Measurements from ENCODE around the gene DGKE. TPM values are rescaled to one million over a fixed set of nuclear protein-coding genes. Genes with fewer than 3 reads are reported as not detected.

Gene DGKE
- total and polyA plus RNA-seq, 2 donors (not counting 3 experiments of a cell fraction or from before 2014, with no cell fraction given) = 4.9 to 22.9 TPM

DNA sequence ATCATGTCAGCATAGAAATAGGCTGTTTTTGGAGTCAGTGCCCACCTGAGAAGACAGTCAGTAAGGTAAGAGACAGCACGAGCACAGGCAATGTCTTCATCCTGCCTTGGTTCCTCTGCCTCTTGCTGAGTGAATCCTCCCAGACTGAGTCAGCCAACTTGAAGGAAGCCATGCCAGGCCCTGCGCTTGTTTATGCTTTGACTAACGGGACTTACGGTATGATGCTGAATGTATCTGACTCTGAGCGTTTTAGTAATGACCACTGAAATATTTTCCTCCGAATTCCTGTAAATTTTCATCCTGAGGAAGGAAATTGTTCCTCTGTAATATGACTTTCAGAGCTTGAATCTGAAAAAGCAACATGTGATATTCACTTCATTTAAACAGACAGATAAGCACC is 18.2 kb upstream of the DGKE start:
- CTCF ChIA-PET = interaction anchor here (0.8 to 1.7 kb wide), 7 partner anchors 9 to 316 kb away, joined by 3 to 7 read pairs (median 4); no protein-coding TSS in a partner anchor
- no peaks in the 10 kb centered on the region for H3K9me1 ChIP-seq (replicated peaks; ENCODE audit: control insufficient read depth, extremely low read depth, insufficient read depth, low read length)
- peak; percentile 59 for FAIRE-seq

DNA sequence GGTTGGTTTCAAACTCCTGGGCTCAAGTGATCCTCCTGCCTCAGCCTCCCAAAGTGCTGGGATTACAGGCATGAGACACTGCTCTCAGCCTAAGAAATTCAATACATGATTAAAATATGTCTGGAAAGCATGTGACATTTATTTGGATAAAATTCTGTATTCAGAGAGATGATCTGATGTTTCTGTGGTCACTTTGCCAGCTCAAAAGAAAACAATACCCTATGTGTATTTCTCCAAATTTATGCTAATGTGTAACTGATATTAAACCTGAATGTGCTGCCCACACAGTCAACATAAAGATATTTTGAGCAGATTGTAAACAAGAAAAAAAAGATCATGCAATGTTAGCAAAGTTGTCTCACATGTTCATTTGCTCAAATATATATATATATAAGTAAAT is 16.9 kb upstream of the DGKE start:
- intact Hi-C loops (cut with micrococcal nuclease) = no loop called here

More for the DNA sequence above, 18.2 kb upstream of the DGKE start:
- DNase-seq (ENCODE audit: low read depth, low spot score) = peak; percentile 51
- H2AFZ ChIP-seq (ENCODE audit: low read depth, low read length) = peak overlapping the region; percentile 29
- H3K27me3 ChIP-seq (ENCODE audit: control insufficient read depth in 2 of 2, insufficient read depth in 2 of 2, low read length in 2 of 2) = no peaks in the 10 kb centered on the region
- no peaks in the 10 kb centered on the region for H4K20me1 ChIP-seq (replicated peaks; ENCODE audit: control insufficient read depth, extremely low read depth, insufficient read depth, low read length)
- BruUV-seq (replicated peaks) = no TSS peak
- no peak overlapping the region for H3K27ac ChIP-seq (ENCODE audit: insufficient read depth, low read depth, low read length)
- peak overlapping the region; percentile 17 for H3K4me2 ChIP-seq (ENCODE audit: insufficient read depth, low read length)
- dilution Hi-C loops (cut with MboI; ENCODE audit: extremely low pct_ligation_motif_present, low sequenced_read_pairs) = no loop called here
- H3K9ac ChIP-seq (replicated peaks; ENCODE audit: extremely low read depth, insufficient read depth, low read length) = no peak overlapping the region
- intact Hi-C loops (cut with micrococcal nuclease) = no loop called here
- POLR2A ChIA-PET = interaction anchor here (1.2 kb wide), 1 partner anchor 98 kb away, joined by 3 read pairs; the partner anchor contains the start of gene TRIM25
- no peaks in the 10 kb centered on the region for H3K9me3 ChIP-seq (replicated peaks; ENCODE audit: control insufficient read depth, insufficient read depth, low read length)
- H3K36me3 ChIP-seq (ENCODE audit: control insufficient read depth in 2 of 2, extremely low read depth in 1 of 2, insufficient read depth in 2 of 2, low read length in 2 of 2) = no peaks in the 10 kb centered on the region
- TF ChIP-seq, protein P1, sequence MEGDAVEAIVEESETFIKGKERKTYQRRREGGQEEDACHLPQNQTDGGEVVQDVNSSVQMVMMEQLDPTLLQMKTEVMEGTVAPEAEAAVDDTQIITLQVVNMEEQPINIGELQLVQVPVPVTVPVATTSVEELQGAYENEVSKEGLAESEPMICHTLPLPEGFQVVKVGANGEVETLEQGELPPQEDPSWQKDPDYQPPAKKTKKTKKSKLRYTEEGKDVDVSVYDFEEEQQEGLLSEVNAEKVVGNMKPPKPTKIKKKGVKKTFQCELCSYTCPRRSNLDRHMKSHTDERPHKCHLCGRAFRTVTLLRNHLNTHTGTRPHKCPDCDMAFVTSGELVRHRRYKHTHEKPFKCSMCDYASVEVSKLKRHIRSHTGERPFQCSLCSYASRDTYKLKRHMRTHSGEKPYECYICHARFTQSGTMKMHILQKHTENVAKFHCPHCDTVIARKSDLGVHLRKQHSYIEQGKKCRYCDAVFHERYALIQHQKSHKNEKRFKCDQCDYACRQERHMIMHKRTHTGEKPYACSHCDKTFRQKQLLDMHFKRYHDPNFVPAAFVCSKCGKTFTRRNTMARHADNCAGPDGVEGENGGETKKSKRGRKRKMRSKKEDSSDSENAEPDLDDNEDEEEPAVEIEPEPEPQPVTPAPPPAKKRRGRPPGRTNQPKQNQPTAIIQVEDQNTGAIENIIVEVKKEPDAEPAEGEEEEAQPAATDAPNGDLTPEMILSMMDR (IDR thresholded peaks at IDR 0.05; ENCODE audit: extremely low read depth in 1 of 2, insufficient read depth in 1 of 2, low read depth in 1 of 2, low read length in 2 of 2) = no peak
- TF ChIP-seq POLR2AphosphoS5 (IDR thresholded peaks at IDR 0.05; ENCODE audit: insufficient read depth, low read depth, low read length) = no peak
- peaks cover 9% of the 10 kb centered on the region for H3K4me1 ChIP-seq (ENCODE audit: control insufficient read depth, extremely low read depth, insufficient read depth, low read length)
- H3K4me3 ChIP-seq (replicated peaks in 1 of 3; ENCODE audit: insufficient read depth in 1 of 3, low read depth in 1 of 3, low read length in 3 of 3) = no peak overlapping the region
- no peaks in the 10 kb centered on the region for H3K79me2 ChIP-seq (ENCODE audit: control insufficient read depth, insufficient read depth, low read length)

More for the DNA sequence above, 16.9 kb upstream of the DGKE start:
- Histone ChIP-seq H3K9me3 (replicated peaks; ENCODE audit: control insufficient read depth, insufficient read depth, low read length) (no peaks in the 10 kb centered on the region), H3K27ac (ENCODE audit: insufficient read depth, low read depth, low read length) (no peak overlapping the region), H3K27me3 (ENCODE audit: control insufficient read depth in 2 of 2, insufficient read depth in 2 of 2, low read length in 2 of 2) (no peaks in the 10 kb centered on the region), H3K36me3 (ENCODE audit: control insufficient read depth in 2 of 2, extremely low read depth in 1 of 2, insufficient read depth in 2 of 2, low read length in 2 of 2) (no peaks in the 10 kb centered on the region), H3K4me2 (ENCODE audit: insufficient read depth, low read length) (no peak overlapping the region), H3K4me1 (ENCODE audit: control insufficient read depth, extremely low read depth, insufficient read depth, low read length) (peaks cover 12% of the 10 kb centered on the region), H3K79me2 (ENCODE audit: control insufficient read depth, insufficient read depth, low read length) (no peaks in the 10 kb centered on the region), H3K4me3 (replicated peaks in 1 of 3; ENCODE audit: insufficient read depth in 1 of 3, low read depth in 1 of 3, low read length in 3 of 3) (no peak overlapping the region), H3K9me1 (replicated peaks; ENCODE audit: control insufficient read depth, extremely low read depth, insufficient read depth, low read length) (no peaks in the 10 kb centered on the region), H2AFZ (ENCODE audit: low read depth, low read length) (no peak overlapping the region), H4K20me1 (replicated peaks; ENCODE audit: control insufficient read depth, extremely low read depth, insufficient read depth, low read length) (no peaks in the 10 kb centered on the region), H3K9ac (replicated peaks; ENCODE audit: extremely low read depth, insufficient read depth, low read length) (no peak overlapping the region)
- TF ChIP-seq FOS (IDR thresholded peaks at IDR 0.05; ENCODE audit: borderline replicate concordance, insufficient read depth, low read length) (no peak), JUN (IDR thresholded peaks at IDR 0.05; ENCODE audit: borderline replicate concordance, insufficient read depth, insufficient read length, low read depth) (no peak), MYC (IDR thresholded peaks at IDR 0.05; ENCODE audit: low read depth, low read length) (no peak), POLR2AphosphoS5 (IDR thresholded peaks at IDR 0.05; ENCODE audit: insufficient read depth, low read depth, low read length) (no peak), EZH2 (IDR thresholded peaks at IDR 0.05; ENCODE audit: borderline replicate concordance, low read depth, low read length, severe bottlenecking) (no peak), POLR2A (IDR thresholded peaks at IDR 0.05; ENCODE audit: low read depth, low read length) (no peak), GATA2 (IDR thresholded peaks at IDR 0.05; ENCODE audit: insufficient read depth, insufficient read length, low read depth, low read length) (no peak)
- TF ChIP-seq, protein P1 (IDR thresholded peaks at IDR 0.05; ENCODE audit: extremely low read depth in 1 of 2, insufficient read depth in 1 of 2, low read depth in 1 of 2, low read length in 2 of 2) = no peak
- TF ChIP-seq, protein P2, sequence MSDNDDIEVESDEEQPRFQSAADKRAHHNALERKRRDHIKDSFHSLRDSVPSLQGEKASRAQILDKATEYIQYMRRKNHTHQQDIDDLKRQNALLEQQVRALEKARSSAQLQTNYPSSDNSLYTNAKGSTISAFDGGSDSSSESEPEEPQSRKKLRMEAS (IDR thresholded peaks at IDR 0.05; ENCODE audit: insufficient read depth, insufficient read length) = no peak
- DNase-seq (ENCODE audit: low read depth, low spot score) (no peak), FAIRE-seq (no peak)
- BruUV-seq (replicated peaks) = no TSS peak
- POLR2A ChIA-PET = no interaction called here
- CTCF ChIA-PET = interaction anchor here (1.3 to 8.4 kb wide), 4 partner anchors 12 to 317 kb away, joined by 3 to 148 read pairs (median 6); no protein-coding TSS in a partner anchor
- dilution Hi-C loops (cut with MboI; ENCODE audit: extremely low pct_ligation_motif_present, low sequenced_read_pairs) = no loop called here

Data from endothelial cell of umbilical vein (primary cell).